Measurements from ENCODE around the gene PROS1.

The PROS1 gene

GRCh38 chr3:93906245-93906644 is 67.5 kb downstream of the PROS1 start:
- TF ChIP-seq CTCF (IDR thresholded peaks at IDR 0.05): no peak

GRCh38 chr3:93904568-93904967 is 69.1 kb downstream of the PROS1 start:
- no peak for TF ChIP-seq CTCF (IDR thresholded peaks at IDR 0.05)

- no peak for TF ChIP-seq CTCF (IDR thresholded peaks at IDR 0.05)
These were observed 106.3 kb downstream of the PROS1 start for GRCh38 chr3:93867425-93867824.

- no peak for TF ChIP-seq CTCF (IDR thresholded peaks at IDR 0.05)
These were observed 112.7 kb downstream of the PROS1 start for GRCh38 chr3:93861017-93861416.

GRCh38 chr3:93855401-93855800 is 118.3 kb downstream of the PROS1 start:
- no peak for TF ChIP-seq CTCF (IDR thresholded peaks at IDR 0.05)

GRCh38 chr3:93843981-93844380 is 129.7 kb downstream of the PROS1 start:
- no peak for TF ChIP-seq CTCF (IDR thresholded peaks at IDR 0.05)
